Ovary (tissue), 3 donors: Measurements from ENCODE around the gene PIH1D2.

Experiments
- CTCF ChIP-seq, 3 donors: fragments of 450-650 bp in 2 of 3; fragments of 200-600 bp in 1 of 3; IDR thresholded peaks; one replicate each; pipeline versions ENCODE4 v1.5.1 to v1.8.0; 2016 to 2022; ENCODE audit warnings: antibody characterized with exemption in 3 of 3, mild to moderate bottlenecking in 1 of 3
- POLR2A ChIP-seq: fragments of 450-650 bp; IDR thresholded peaks from one replicate; pipeline ENCODE4 v1.6.1; 2017; ENCODE audit warnings: antibody characterized with exemption, mild to moderate bottlenecking, moderate library complexity
- donor health status: DM: no; HTN: no; CAD: no.

- TF ChIP-seq CTCF (IDR thresholded peaks at IDR 0.05) (no peak), POLR2A (no peak)
Measured at GRCh38 chr11:112121981-112122615, 48.3 kb upstream of the PIH1D2 start.
